ENCODE measurements around the gene FAM120C. TPM values are rescaled to one million over a fixed set of nuclear protein-coding genes. Genes with fewer than 3 reads are reported as not detected.

Gene FAM120C
- 10 to 100 TPM; 12.9 to 14.7 TPM for total RNA-seq

GRCh38 chrX:54182864-54183613 is at the start of gene FAM120C:
FAM120C (minus strand) TSS chrX:54183254; CDS start chrX:54183198, 56 bp downstream.
- POLR2A ChIA-PET: interaction anchor here (2.2 kb wide), 1 partner anchor 139 kb away, joined by 30 read pairs; the partner anchor contains the start of gene PHF8
- peak within 1 kb of the TSS; percentile 92 for H3K27ac Mint-ChIP-seq
- peaks cover 38% of the 10 kb centered on the region for H3K4me1 Mint-ChIP-seq
- H3K9me3 Mint-ChIP-seq: no peaks in the 10 kb centered on the region
- peaks cover 6% of the 10 kb centered on the region for H3K36me3 Mint-ChIP-seq
- H3K4me3 Mint-ChIP-seq: peak within 1 kb of the TSS; percentile 84
- peak; percentile 52 for ATAC-seq (ENCODE audit: low read depth)
- no peaks in the 10 kb centered on the region for H3K27me3 Mint-ChIP-seq
- DNase-seq: peak; percentile 68

- no peak for DNase-seq
- Mint-ChIP-seq H3K4me1 (peaks cover 2% of the 10 kb centered on the region), H3K36me3 (no peaks in the 10 kb centered on the region), H3K4me3 (no peak overlapping the region), H3K27ac (no peak overlapping the region), H3K27me3 (no peaks in the 10 kb centered on the region), H3K9me3 (no peaks in the 10 kb centered on the region)
- ATAC-seq (ENCODE audit: low read depth): no peak
- POLR2A ChIA-PET: no interaction called here
Measured at GRCh38 chrX:54230435-54231148, 47.5 kb upstream of the FAM120C start.

GRCh38 chrX:54223581-54223980 is 40.5 kb upstream of the FAM120C start:
- Mint-ChIP-seq H3K36me3 (no peaks in the 10 kb centered on the region), H3K27ac (no peak overlapping the region), H3K27me3 (no peaks in the 10 kb centered on the region), H3K9me3 (no peaks in the 10 kb centered on the region), H3K4me1 (peaks cover 2% of the 10 kb centered on the region), H3K4me3 (no peak overlapping the region)
- ATAC-seq (ENCODE audit: low read depth) (no peak), DNase-seq (no peak)
- POLR2A ChIA-PET: no interaction called here

GRCh38 chrX:54213603-54214002 is 30.5 kb upstream of the FAM120C start:
- DNase-seq (no peak), ATAC-seq (ENCODE audit: low read depth) (no peak)
- Mint-ChIP-seq H3K27me3 (no peaks in the 10 kb centered on the region), H3K9me3 (no peaks in the 10 kb centered on the region), H3K36me3 (no peaks in the 10 kb centered on the region), H3K4me3 (no peak overlapping the region), H3K4me1 (no peaks in the 10 kb centered on the region), H3K27ac (no peak overlapping the region)
- POLR2A ChIA-PET: no interaction called here

- no peak overlapping the region for H3K27ac Mint-ChIP-seq
- POLR2A ChIA-PET: no interaction called here
- peaks cover 8% of the 10 kb centered on the region for H3K27me3 Mint-ChIP-seq
Measured at GRCh38 chrX:54208531-54208930, 25.5 kb upstream of the FAM120C start.

GRCh38 chrX:54198262-54198661 is 15.2 kb upstream of the FAM120C start:
- DNase-seq (no peak), ATAC-seq (ENCODE audit: low read depth) (no peak)
- Mint-ChIP-seq H3K36me3 (no peaks in the 10 kb centered on the region), H3K27me3 (peaks cover 4% of the 10 kb centered on the region), H3K9me3 (no peaks in the 10 kb centered on the region), H3K4me3 (no peak overlapping the region), H3K27ac (no peak overlapping the region), H3K4me1 (no peaks in the 10 kb centered on the region)
- POLR2A ChIA-PET: no interaction called here

More at GRCh38 chrX:54208531-54208930, 25.5 kb upstream of the FAM120C start:
- Mint-ChIP-seq H3K4me1 (no peaks in the 10 kb centered on the region), H3K9me3 (no peaks in the 10 kb centered on the region), H3K4me3 (no peak overlapping the region), H3K36me3 (no peaks in the 10 kb centered on the region)
- ATAC-seq (ENCODE audit: low read depth) (no peak), DNase-seq (no peak)

GRCh38 chrX:54194982-54195588 is 12.0 kb upstream of the FAM120C start:
- no peaks in the 10 kb centered on the region for H3K27me3 Mint-ChIP-seq
- H3K4me1 Mint-ChIP-seq: no peaks in the 10 kb centered on the region
- H3K36me3 Mint-ChIP-seq: no peaks in the 10 kb centered on the region
- DNase-seq (no peak), ATAC-seq (ENCODE audit: low read depth) (no peak)
- H3K9me3 Mint-ChIP-seq: no peaks in the 10 kb centered on the region
- POLR2A ChIA-PET: no interaction called here
- H3K27ac Mint-ChIP-seq: no peak overlapping the region
- H3K4me3 Mint-ChIP-seq: no peak overlapping the region

- no peaks in the 10 kb centered on the region for H3K4me1 Mint-ChIP-seq
- H3K27me3 Mint-ChIP-seq: no peaks in the 10 kb centered on the region
- no peaks in the 10 kb centered on the region for H3K36me3 Mint-ChIP-seq
- no peak overlapping the region for H3K4me3 Mint-ChIP-seq
- no peaks in the 10 kb centered on the region for H3K9me3 Mint-ChIP-seq
- H3K27ac Mint-ChIP-seq: no peak overlapping the region
- DNase-seq: no peak
- POLR2A ChIA-PET: no interaction called here
- no peak for ATAC-seq (ENCODE audit: low read depth)
Measured at GRCh38 chrX:54193085-54193821, 10.2 kb upstream of the FAM120C start.

GRCh38 chrX:54184474-54184873 is 1.4 kb upstream of the FAM120C start:
- peaks cover 6% of the 10 kb centered on the region for H3K36me3 Mint-ChIP-seq
- ATAC-seq (ENCODE audit: low read depth) (no peak), DNase-seq (no peak)
- no peaks in the 10 kb centered on the region for H3K9me3 Mint-ChIP-seq
- H3K27ac Mint-ChIP-seq: no peak overlapping the region
- POLR2A ChIA-PET: no interaction called here
- H3K4me3 Mint-ChIP-seq: no peak overlapping the region
- H3K27me3 Mint-ChIP-seq: no peaks in the 10 kb centered on the region
- H3K4me1 Mint-ChIP-seq: peaks cover 29% of the 10 kb centered on the region

- H3K4me1 Mint-ChIP-seq: peaks cover 44% of the 10 kb centered on the region
- no peaks in the 10 kb centered on the region for H3K9me3 Mint-ChIP-seq
- POLR2A ChIA-PET: interaction anchor here (2.2 kb wide), 1 partner anchor 138 kb away, joined by 30 read pairs; the partner anchor contains the start of gene PHF8
Measured at GRCh38 chrX:54182194-54182863, 725 bp downstream of the FAM120C start.

GRCh38 chrX:54181202-54181953 is 1.7 kb downstream of the FAM120C start:
- H3K4me1 Mint-ChIP-seq: peaks cover 51% of the 10 kb centered on the region
- no peaks in the 10 kb centered on the region for H3K27me3 Mint-ChIP-seq
- H3K9me3 Mint-ChIP-seq: no peaks in the 10 kb centered on the region
- H3K36me3 Mint-ChIP-seq: peaks cover 23% of the 10 kb centered on the region
- POLR2A ChIA-PET: no interaction called here
- no peak for DNase-seq
- peak overlapping the region; percentile 84 for H3K4me3 Mint-ChIP-seq
- peak overlapping the region; percentile 78 for H3K27ac Mint-ChIP-seq
- ATAC-seq (ENCODE audit: low read depth): no peak

More at GRCh38 chrX:54182194-54182863, 725 bp downstream of the FAM120C start:
- H3K36me3 Mint-ChIP-seq: peaks cover 13% of the 10 kb centered on the region
- peak; percentile 65 for DNase-seq
- H3K4me3 Mint-ChIP-seq: peak overlapping the region; percentile 84
- ATAC-seq (ENCODE audit: low read depth): peak; percentile 73
- peak overlapping the region; percentile 78 for H3K27ac Mint-ChIP-seq
- H3K27me3 Mint-ChIP-seq: no peaks in the 10 kb centered on the region

GRCh38 chrX:54180403-54180802 is 2.7 kb downstream of the FAM120C start:
- H3K9me3 Mint-ChIP-seq: no peaks in the 10 kb centered on the region
- peak overlapping the region; percentile 84 for H3K4me3 Mint-ChIP-seq
- H3K27me3 Mint-ChIP-seq: no peaks in the 10 kb centered on the region
- ATAC-seq (ENCODE audit: low read depth) (no peak), DNase-seq (no peak)
- POLR2A ChIA-PET: no interaction called here
- peaks cover 51% of the 10 kb centered on the region for H3K4me1 Mint-ChIP-seq
- H3K36me3 Mint-ChIP-seq: peaks cover 24% of the 10 kb centered on the region
- H3K27ac Mint-ChIP-seq: peak overlapping the region; percentile 38

Measured in activated naive CD8-positive, alpha-beta T cell treated with anti-CD3 and anti-CD28 coated beads, Interleukin-2, amount 10 ng/mL, durations not matched to agents 7 days and 5 days (primary cell).